ENCODE results near the gene RBM38.

The RBM38 gene

GRCh38 chr20:57412347-57413029 is 21.3 kb downstream of the RBM38 start:
- Histone ChIP-seq H3K9ac (ENCODE audit: low read length) (no peak overlapping the region), H2BK5ac (ENCODE audit: low read depth, low read length, poor library complexity, severe bottlenecking) (no peak overlapping the region), H2BK120ac (ENCODE audit: low read depth, low read length) (no peak overlapping the region), H2AK5ac (ENCODE audit: low read length, severe bottlenecking) (no peak overlapping the region), H3K18ac (ENCODE audit: low read depth in 1 of 2, low read length in 2 of 2) (no peak overlapping the region), H3K36me3 (ENCODE audit: control insufficient read depth in 1 of 2, insufficient read depth in 2 of 2, low read depth in 1 of 2, low read length in 2 of 2) (peaks cover 19 to 30% of the 10 kb centered on the region in 2 experiments), H3K14ac (ENCODE audit: low read length in 2 of 2) (no peak overlapping the region), H3K23ac (ENCODE audit: low read length in 2 of 2) (no peak overlapping the region), H3K79me1 (replicated peaks; ENCODE audit: low read length, poor library complexity, severe bottlenecking) (peaks cover 11% of the 10 kb centered on the region), H3K27me3 (ENCODE audit: control insufficient read depth in 1 of 2, insufficient read depth in 1 of 2, low read length in 2 of 2) (peaks cover 4 to 39% of the 10 kb centered on the region in 2 experiments), H4K91ac (ENCODE audit: low read length) (no peak overlapping the region), H2BK15ac (ENCODE audit: low read depth, poor library complexity, severe bottlenecking) (no peak overlapping the region), H3K9me3 (ENCODE audit: control insufficient read depth, low read length) (no peaks in the 10 kb centered on the region), H3K4ac (ENCODE audit: low read depth in 1 of 2, low read length in 2 of 2) (no peak overlapping the region), H4K8ac (ENCODE audit: low read length) (no peak overlapping the region), H3K27ac (ENCODE audit: low read length, poor library complexity, severe bottlenecking) (no peak overlapping the region), H3K4me3 (ENCODE audit: insufficient read depth in 1 of 2, low read depth in 1 of 2, low read length in 2 of 2) (no peak overlapping the region), H2BK12ac (ENCODE audit: low read length in 2 of 2) (no peak overlapping the region), H2AFZ (ENCODE audit: low read depth, low read length) (no peak overlapping the region), H3K4me1 (ENCODE audit: control insufficient read depth, insufficient read depth, low read depth, low read length) (peaks cover 35% of the 10 kb centered on the region), H3K4me2 (ENCODE audit: low read length, poor library complexity, severe bottlenecking) (no peak overlapping the region)
- 81% methylated on average over 8 of the region's 8 CpGs for WGBS
- DNase-seq: no peak

- Histone ChIP-seq H3K18ac (ENCODE audit: low read depth in 1 of 2, low read length in 2 of 2) (no peak overlapping the region), H3K79me1 (replicated peaks; ENCODE audit: low read length, poor library complexity, severe bottlenecking) (peaks cover 3% of the 10 kb centered on the region), H2BK15ac (ENCODE audit: low read depth, poor library complexity, severe bottlenecking) (no peak overlapping the region), H4K91ac (ENCODE audit: low read length) (no peak overlapping the region), H3K27ac (ENCODE audit: low read length, poor library complexity, severe bottlenecking) (no peak overlapping the region), H2BK5ac (ENCODE audit: low read depth, low read length, poor library complexity, severe bottlenecking) (no peak overlapping the region), H3K4me1 (ENCODE audit: control insufficient read depth, insufficient read depth, low read depth, low read length) (peaks cover 23% of the 10 kb centered on the region), H3K9me3 (ENCODE audit: control insufficient read depth, low read length) (no peaks in the 10 kb centered on the region), H2BK12ac (ENCODE audit: low read length in 2 of 2) (no peak overlapping the region), H3K27me3 (ENCODE audit: control insufficient read depth in 1 of 2, insufficient read depth in 1 of 2, low read length in 2 of 2) (peaks cover 4 to 53% of the 10 kb centered on the region in 2 experiments), H4K8ac (ENCODE audit: low read length) (no peak overlapping the region), H3K4me3 (ENCODE audit: insufficient read depth in 1 of 2, low read depth in 1 of 2, low read length in 2 of 2) (no peak overlapping the region), H2BK120ac (ENCODE audit: low read depth, low read length) (no peak overlapping the region), H3K36me3 (ENCODE audit: control insufficient read depth in 1 of 2, insufficient read depth in 2 of 2, low read depth in 1 of 2, low read length in 2 of 2) (peaks cover 5 to 15% of the 10 kb centered on the region in 2 experiments), H3K23ac (ENCODE audit: low read length in 2 of 2) (no peak overlapping the region), H3K4ac (ENCODE audit: low read depth in 1 of 2, low read length in 2 of 2) (no peak overlapping the region), H3K14ac (ENCODE audit: low read length in 2 of 2) (no peak overlapping the region), H3K4me2 (ENCODE audit: low read length, poor library complexity, severe bottlenecking) (no peak overlapping the region), H2AFZ (ENCODE audit: low read depth, low read length) (no peak overlapping the region), H3K9ac (ENCODE audit: low read length) (no peak overlapping the region), H2AK5ac (ENCODE audit: low read length, severe bottlenecking) (no peak overlapping the region)
- WGBS: 95% methylated on average over 10 of the region's 10 CpGs
- no peak for DNase-seq
Observed at GRCh38 chr20:57413986-57414385, 22.8 kb downstream of the RBM38 start.

- no peak overlapping the region for H4K91ac ChIP-seq (ENCODE audit: low read length)
Observed at GRCh38 chr20:57414867-57415592, 23.8 kb downstream of the RBM38 start.

GRCh38 chr20:57415771-57416170 is 24.6 kb downstream of the RBM38 start:
- no peaks in the 10 kb centered on the region for H3K9me3 ChIP-seq (ENCODE audit: control insufficient read depth, low read length)

More at GRCh38 chr20:57414867-57415592, 23.8 kb downstream of the RBM38 start:
- Histone ChIP-seq H4K8ac (ENCODE audit: low read length) (no peak overlapping the region), H2BK5ac (ENCODE audit: low read depth, low read length, poor library complexity, severe bottlenecking) (no peak overlapping the region), H3K4me2 (ENCODE audit: low read length, poor library complexity, severe bottlenecking) (no peak overlapping the region), H3K4me3 (ENCODE audit: insufficient read depth in 1 of 2, low read depth in 1 of 2, low read length in 2 of 2) (no peak overlapping the region), H3K4ac (ENCODE audit: low read depth in 1 of 2, low read length in 2 of 2) (no peak overlapping the region), H3K36me3 (ENCODE audit: control insufficient read depth in 1 of 2, insufficient read depth in 2 of 2, low read depth in 1 of 2, low read length in 2 of 2) (peaks cover 0 to 5% of the 10 kb centered on the region in 2 experiments), H2AFZ (ENCODE audit: low read depth, low read length) (no peak overlapping the region), H3K23ac (ENCODE audit: low read length in 2 of 2) (peak overlapping the region in 1 of 2 experiments; percentile 47), H2AK5ac (ENCODE audit: low read length, severe bottlenecking) (no peak overlapping the region), H3K27me3 (ENCODE audit: control insufficient read depth in 1 of 2, insufficient read depth in 1 of 2, low read length in 2 of 2) (peaks cover 4 to 57% of the 10 kb centered on the region in 2 experiments), H2BK120ac (ENCODE audit: low read depth, low read length) (no peak overlapping the region), H3K9ac (ENCODE audit: low read length) (no peak overlapping the region), H3K4me1 (ENCODE audit: control insufficient read depth, insufficient read depth, low read depth, low read length) (peaks cover 17% of the 10 kb centered on the region), H3K18ac (ENCODE audit: low read depth in 1 of 2, low read length in 2 of 2) (no peak overlapping the region), H3K14ac (ENCODE audit: low read length in 2 of 2) (peak overlapping the region in 1 of 2 experiments; percentile 90), H2BK12ac (ENCODE audit: low read length in 2 of 2) (peak overlapping the region in 1 of 2 experiments; percentile 32), H3K9me3 (ENCODE audit: control insufficient read depth, low read length) (no peaks in the 10 kb centered on the region), H3K79me1 (replicated peaks; ENCODE audit: low read length, poor library complexity, severe bottlenecking) (no peaks in the 10 kb centered on the region), H3K27ac (ENCODE audit: low read length, poor library complexity, severe bottlenecking) (no peak overlapping the region), H2BK15ac (ENCODE audit: low read depth, poor library complexity, severe bottlenecking) (no peak overlapping the region)
- DNase-seq: peak; percentile 44
- WGBS: 61% methylated on average over 17 of the region's 19 CpGs

More at GRCh38 chr20:57415771-57416170, 24.6 kb downstream of the RBM38 start:
- Histone ChIP-seq H2BK15ac (ENCODE audit: low read depth, poor library complexity, severe bottlenecking) (no peak overlapping the region), H3K4ac (ENCODE audit: low read depth in 1 of 2, low read length in 2 of 2) (no peak overlapping the region), H2AK5ac (ENCODE audit: low read length, severe bottlenecking) (no peak overlapping the region), H4K91ac (ENCODE audit: low read length) (no peak overlapping the region), H3K4me1 (ENCODE audit: control insufficient read depth, insufficient read depth, low read depth, low read length) (peaks cover 14% of the 10 kb centered on the region), H2BK5ac (ENCODE audit: low read depth, low read length, poor library complexity, severe bottlenecking) (no peak overlapping the region), H3K36me3 (ENCODE audit: control insufficient read depth in 1 of 2, insufficient read depth in 2 of 2, low read depth in 1 of 2, low read length in 2 of 2) (peaks cover 0 to 3% of the 10 kb centered on the region in 2 experiments), H2BK12ac (ENCODE audit: low read length in 2 of 2) (no peak overlapping the region), H3K4me2 (ENCODE audit: low read length, poor library complexity, severe bottlenecking) (no peak overlapping the region), H3K14ac (ENCODE audit: low read length in 2 of 2) (no peak overlapping the region), H3K4me3 (ENCODE audit: insufficient read depth in 1 of 2, low read depth in 1 of 2, low read length in 2 of 2) (no peak overlapping the region), H3K27me3 (ENCODE audit: control insufficient read depth in 1 of 2, insufficient read depth in 1 of 2, low read length in 2 of 2) (peaks cover 4 to 65% of the 10 kb centered on the region in 2 experiments), H3K27ac (ENCODE audit: low read length, poor library complexity, severe bottlenecking) (no peak overlapping the region), H3K9ac (ENCODE audit: low read length) (no peak overlapping the region), H2AFZ (ENCODE audit: low read depth, low read length) (no peak overlapping the region), H3K18ac (ENCODE audit: low read depth in 1 of 2, low read length in 2 of 2) (no peak overlapping the region), H2BK120ac (ENCODE audit: low read depth, low read length) (no peak overlapping the region), H4K8ac (ENCODE audit: low read length) (no peak overlapping the region), H3K79me1 (replicated peaks; ENCODE audit: low read length, poor library complexity, severe bottlenecking) (no peaks in the 10 kb centered on the region), H3K23ac (ENCODE audit: low read length in 2 of 2) (no peak overlapping the region)
- 83% methylated on average over 8 of the region's 11 CpGs for WGBS
- DNase-seq: no peak

Measured in mesenchymal stem cell (in vitro differentiated cells and primary cell).